HG02870 (cell line): ENCODE results near the gene CTSF.
"Not testable (repeated sequence)": the region's sequence is repeated elsewhere in the genome, so short reads cannot be mapped to it uniquely, and the experiment has no call there.

ENCODE experiments used
- ATAC-seq: cut with Tn5 transposase; IDR thresholded peaks from one replicate; pipeline ENCODE4 v1.9.1; 2021; ENCODE audit warnings: mild to moderate bottlenecking, moderate library complexity; ENCODE audit not compliant: unreplicated experiment

The CTSF gene

GRCh38 chr11:66568124-66568916 is at the start of gene CTSF:
TSS of gene CTSF (minus strand) at chr11:66568606. CDS start at chr11:66568486, 120 bp downstream.
- no peak for ATAC-seq

GRCh38 chr11:66617155-66617834 is 48.9 kb upstream of the CTSF start:
- peak; percentile 2 for ATAC-seq

GRCh38 chr11:66616379-66617154 is 48.2 kb upstream of the CTSF start, which contains the start of gene RBM14:
TSS of gene RBM14 (plus strand) at chr11:66616630. CDS start at chr11:66616721, 91 bp downstream.
- ATAC-seq = peak; percentile 87

- no peak for ATAC-seq
Observed at GRCh38 chr11:66614073-66614472, 45.7 kb upstream of the CTSF start.

- no peak for ATAC-seq
Observed at GRCh38 chr11:66612458-66612857, 44.1 kb upstream of the CTSF start.

- ATAC-seq = no peak
Observed at GRCh38 chr11:66609721-66610617, 41.6 kb upstream of the CTSF start.

GRCh38 chr11:66607126-66607834 is 38.9 kb upstream of the CTSF start:
- no peak for ATAC-seq

- not testable (repeated sequence) for ATAC-seq
Observed at GRCh38 chr11:66606608-66607007, 38.2 kb upstream of the CTSF start.

- ATAC-seq = no peak
Observed at GRCh38 chr11:66604155-66604554, 35.7 kb upstream of the CTSF start.

- no peak for ATAC-seq
Observed at GRCh38 chr11:66603072-66603471, 34.7 kb upstream of the CTSF start.

- ATAC-seq = no peak
Observed at GRCh38 chr11:66600631-66601233, 32.3 kb upstream of the CTSF start.

- no peak for ATAC-seq
Observed at GRCh38 chr11:66600219-66600618, 31.8 kb upstream of the CTSF start.

- no peak for ATAC-seq
Observed at GRCh38 chr11:66598993-66599392, 30.6 kb upstream of the CTSF start.

GRCh38 chr11:66595245-66595904 is 27.0 kb upstream of the CTSF start:
- no peak for ATAC-seq

- no peak for ATAC-seq
Observed at GRCh38 chr11:66593650-66594049, 25.2 kb upstream of the CTSF start.

- peak; percentile 13 for ATAC-seq
Observed at GRCh38 chr11:66593303-66593635, 24.9 kb upstream of the CTSF start.

- peak; percentile 89 for ATAC-seq
Observed at GRCh38 chr11:66592457-66593302, 24.3 kb upstream of the CTSF start, which contains the start of the genes CCDC87 and CCS. TSS of gene CCDC87 (minus strand) at chr11:66593063. CDS start at chr11:66593015, 48 bp downstream. TSS of gene CCS (plus strand) at chr11:66593185. CDS start at chr11:66593262, 77 bp downstream.

GRCh38 chr11:66591175-66591574 is 22.8 kb upstream of the CTSF start:
- no peak for ATAC-seq
